Thyroid gland (tissue), 4 donors: Measurements from ENCODE around the gene HM13. TPM values are rescaled to one million over a fixed set of nuclear protein-coding genes. Genes with fewer than 3 reads are reported as not detected.
A peak's percentile ranks its signal among the peaks of the same experiment; 100 is the strongest.
"Not testable (repeated sequence)": the region's sequence is repeated elsewhere in the genome, so short reads cannot be mapped to it uniquely, and the experiment has no call there.

Experiments
- DNase-seq, 2 donors: peaks; one replicate each; pipeline ENCODE4 v3.0.0-alpha.2; 2019
- H3K27ac ChIP-seq, 3 donors: fragments of 200-600 bp; sonication (generic); 1 replicate in 2 of 3; 2 replicates in 1 of 3; pipeline ENCODE4 v1.5.1; 2016 to 2019; ENCODE audit warnings: mild to moderate bottlenecking in 1 of 3, moderate library complexity in 1 of 3
- H3K27me3 ChIP-seq: fragments of 200-600 bp; sonication (generic); one replicate; pipeline ENCODE4 v1.5.1; 2019
- H3K36me3 ChIP-seq, 2 donors: fragments of 200-600 bp; sonication (generic); one replicate each; pipeline ENCODE4 v1.5.1; 2016 to 2019
- H3K4me1 ChIP-seq, 2 donors: fragments of 200-600 bp; sonication (generic); one replicate each; pipeline ENCODE4 v1.5.1; 2017 to 2019
- H3K4me3 ChIP-seq, 3 donors: fragments of 200-600 bp; sonication (generic); replicated peaks in 1 of 3; 1 replicate in 2 of 3; 2 replicates in 1 of 3; pipeline ENCODE4 v1.5.1; 2016; ENCODE audit warnings: mild to moderate bottlenecking in 1 of 3
- H3K9me3 ChIP-seq: fragments of 200-600 bp; sonication (generic); one replicate; pipeline ENCODE4 v1.5.1; 2017
- CTCF ChIP-seq, 6 experiments: fragments of 200-600 bp in 3 of 6; fragments of 450-650 bp in 3 of 6; sonication (generic) in 3 of 6; IDR thresholded peaks; one replicate each; pipeline ENCODE4 v1.5.1; 2016 to 2019; ENCODE audit warnings: antibody characterized with exemption in 6 of 6, mild to moderate bottlenecking in 2 of 6, inconsistent platforms in 1 of 6, moderate library complexity in 1 of 6
- POLR2A ChIP-seq, 2 donors: fragments of 450-650 bp; IDR thresholded peaks; one replicate each; pipeline ENCODE4 v1.6.1; 2017; ENCODE audit warnings: antibody characterized with exemption in 2 of 2, mild to moderate bottlenecking in 2 of 2, moderate library complexity in 1 of 2
- WGBS, 2 donors: methylation state at CpG; one replicate each; pipeline ENCODE4 v1.1.5; 2017; 5-methylcytosine and 5-hydroxymethylcytosine counted together
- intact Hi-C: fragments of 100-400 bp; cut with DNase I; formaldehyde crosslinking; loops from one replicate; pipeline ENCODE4 v1.15.1; 2023
- total RNA-seq, 4 donors: library from RNA; depleted of rRNA; stranded (reverse); fragments of >200 nt; gene quantifications; one replicate each; pipeline ENCODE4 v1.2.3, GENCODE V29; 2016

Gene HM13
- total RNA-seq, 4 donors from 2014 or later = 82.8 to 136 (median 111) TPM

- peak overlapping the region; percentile 83 to 92 (median 87) for H3K27ac ChIP-seq
- TF ChIP-seq POLR2A (IDR thresholded peaks at IDR 0.05) (no peak), CTCF (IDR thresholded peaks at IDR 0.05) (peak in 1 of 6 experiments; percentile 23)
- intact Hi-C loops = no loop called here
- WGBS, 2 donors = 42 to 43% methylated on average over 19 of the region's 19 CpGs
- H3K27me3 ChIP-seq = no peaks in the 10 kb centered on the region
- peak in 1 of 2 donors; percentile 50 for DNase-seq
- peak overlapping the region in 2 of 3 donors; percentile 30 to 37 for H3K4me3 ChIP-seq
- no peaks in the 10 kb centered on the region for H3K36me3 ChIP-seq
- H3K4me1 ChIP-seq = peaks cover 28 to 50% of the 10 kb centered on the region in 2 donors
- H3K9me3 ChIP-seq = no peaks in the 10 kb centered on the region
Observed at GRCh38 chr20:31573555-31574321, 59.5 kb downstream of the HM13 start.

GRCh38 chr20:31574986-31575385 lies 60.7 kb downstream of the HM13 start:
- H3K36me3 ChIP-seq, H3K27ac ChIP-seq, DNase-seq, H3K27me3 ChIP-seq, intact Hi-C loops, H3K9me3 ChIP-seq, H3K4me3 ChIP-seq: not testable (repeated sequence)
- H3K4me1 ChIP-seq = peaks cover 20 to 38% of the 10 kb centered on the region in 2 donors
- WGBS, 2 donors = 97% methylated on average over 10 of the region's 10 CpGs

- no peaks in the 10 kb centered on the region for H3K36me3 ChIP-seq
- no peak overlapping the region for H3K27ac ChIP-seq
- no peaks in the 10 kb centered on the region for H3K9me3 ChIP-seq
- intact Hi-C loops = no loop called here
- TF ChIP-seq CTCF (IDR thresholded peaks at IDR 0.05) = no peak
- TF ChIP-seq POLR2A (IDR thresholded peaks at IDR 0.05) = no peak
- H3K4me1 ChIP-seq = peaks cover 18 to 22% of the 10 kb centered on the region in 2 donors
- 89 to 93% methylated on average over 2 of the region's 2 CpGs for WGBS, 2 donors
- no peak for DNase-seq
- no peaks in the 10 kb centered on the region for H3K27me3 ChIP-seq
- no peak overlapping the region for H3K4me3 ChIP-seq
Observed at GRCh38 chr20:31576751-31577150, 62.5 kb downstream of the HM13 start.

GRCh38 chr20:31577194-31577593 lies 63.0 kb downstream of the HM13 start:
- Histone ChIP-seq H3K4me3 (no peak overlapping the region), H3K27ac (no peak overlapping the region), H3K4me1 (peaks cover 14 to 17% of the 10 kb centered on the region in 2 donors), H3K9me3 (no peaks in the 10 kb centered on the region), H3K27me3 (no peaks in the 10 kb centered on the region), H3K36me3 (no peaks in the 10 kb centered on the region)
- intact Hi-C loops = no loop called here
- WGBS, 2 donors = 86 to 95% methylated on average over 9 of the region's 9 CpGs
- DNase-seq = no peak
- TF ChIP-seq CTCF (IDR thresholded peaks at IDR 0.05) (no peak), POLR2A (IDR thresholded peaks at IDR 0.05) (no peak)

- no peak for TF ChIP-seq CTCF (IDR thresholded peaks at IDR 0.05)
- TF ChIP-seq POLR2A (IDR thresholded peaks at IDR 0.05) = no peak
- intact Hi-C loops = no loop called here
- H3K27me3 ChIP-seq = no peaks in the 10 kb centered on the region
Observed at GRCh38 chr20:31578448-31579138, 64.4 kb downstream of the HM13 start.

More at GRCh38 chr20:31578448-31579138, 64.4 kb downstream of the HM13 start:
- no peaks in the 10 kb centered on the region for H3K9me3 ChIP-seq
- H3K4me1 ChIP-seq = peaks cover 6 to 9% of the 10 kb centered on the region in 2 donors
- H3K4me3 ChIP-seq = no peak overlapping the region
- no peak for DNase-seq
- no peaks in the 10 kb centered on the region for H3K36me3 ChIP-seq
- 92 to 95% methylated on average over 12 to 16 of the region's 43 CpGs for WGBS, 2 donors
- H3K27ac ChIP-seq = no peak overlapping the region
